H9 (cell line): Measurements from ENCODE around the gene FBP2. TPM values are rescaled to one million over a fixed set of nuclear protein-coding genes. Genes with fewer than 3 reads are reported as not detected.

Experiments used
- DNase-seq: peaks from one replicate; pipeline ENCODE4 v3.0.0-alpha.2; 2017
- H2AFZ ChIP-seq: one replicate; pipeline ENCODE4 v1.6.1; 2013; ENCODE audit warnings: mild to moderate bottlenecking, low read length, control low read depth, moderate library complexity
- H2AK5ac ChIP-seq: 2 replicates; pipeline ENCODE4 v1.6.1; 2013; ENCODE audit warnings: low read length, control low read depth, mixed read lengths; ENCODE audit not compliant: insufficient read length
- H2BK120ac ChIP-seq: one replicate; pipeline ENCODE4 v1.6.1; 2013; ENCODE audit warnings: low read depth, mild to moderate bottlenecking, low read length, control low read depth, inconsistent platforms; ENCODE audit not compliant: poor library complexity, severe bottlenecking
- H2BK12ac ChIP-seq: 2 replicates; pipeline ENCODE4 v1.6.1; 2013; ENCODE audit warnings: low read length, control low read depth, mixed read lengths, low read depth; ENCODE audit not compliant: insufficient read length
- H2BK15ac ChIP-seq: 2 replicates; pipeline ENCODE4 v1.6.1; 2013; ENCODE audit warnings: low read depth, low read length, control low read depth
- H2BK20ac ChIP-seq: one replicate; pipeline ENCODE4 v1.6.1; 2013; ENCODE audit warnings: low read depth, mild to moderate bottlenecking, low read length, control low read depth, inconsistent platforms; ENCODE audit not compliant: poor library complexity, severe bottlenecking
- H2BK5ac ChIP-seq: 2 replicates; pipeline ENCODE4 v1.6.1; 2013; ENCODE audit warnings: low read length, control low read depth, mixed read lengths; ENCODE audit not compliant: insufficient read length
- H3K14ac ChIP-seq: 2 replicates; pipeline ENCODE4 v1.6.1; 2013; ENCODE audit warnings: low read length, control low read depth; ENCODE audit not compliant: insufficient read depth
- H3K18ac ChIP-seq: 2 replicates; pipeline ENCODE4 v1.6.1; 2013; ENCODE audit warnings: low read depth, mild to moderate bottlenecking, mixed read lengths, low read length, control low read depth; ENCODE audit not compliant: insufficient read length
- H3K23ac ChIP-seq: 2 replicates; pipeline ENCODE4 v1.6.1; 2013; ENCODE audit warnings: low read length, control low read depth, mixed read lengths, low read depth; ENCODE audit not compliant: insufficient read length
- H3K23me2 ChIP-seq: 2 replicates; pipeline ENCODE4 v1.6.1; 2013; ENCODE audit warnings: low read depth, mild to moderate bottlenecking, mixed read lengths, low read length, control low read depth; ENCODE audit not compliant: insufficient read length, poor library complexity, severe bottlenecking
- H3K27ac ChIP-seq: 2 replicates; pipeline ENCODE4 v1.5.1; 2013; ENCODE audit warnings: low read length, control low read depth, mixed read lengths, low read depth; ENCODE audit not compliant: insufficient read length
- H3K27me3 ChIP-seq: 2 replicates; pipeline ENCODE4 v1.6.1; 2013; ENCODE audit warnings: low read length, control low read depth, inconsistent platforms; ENCODE audit not compliant: insufficient read depth
- H3K4ac ChIP-seq: 2 replicates; pipeline ENCODE4 v1.6.1; 2013; ENCODE audit warnings: low read depth, mild to moderate bottlenecking, control low read depth, inconsistent platforms, low read length, moderate library complexity
- H3K4me1 ChIP-seq: 2 replicates; pipeline ENCODE4 v1.6.1; 2013; ENCODE audit warnings: low read length, control low read depth, inconsistent platforms; ENCODE audit not compliant: insufficient read depth
- H3K4me2 ChIP-seq: 2 replicates; pipeline ENCODE4 v1.6.1; 2013; ENCODE audit warnings: low read length, control low read depth, mixed read lengths; ENCODE audit not compliant: insufficient read length, insufficient read depth
- H3K56ac ChIP-seq: 2 replicates; pipeline ENCODE4 v1.6.1; 2013; ENCODE audit warnings: low read depth, mild to moderate bottlenecking, mixed read lengths, low read length, control low read depth; ENCODE audit not compliant: insufficient read length
- H3K79me1 ChIP-seq: 2 replicates; pipeline ENCODE4 v1.6.1; 2013; ENCODE audit warnings: low read depth, mild to moderate bottlenecking, moderate library complexity, low read length, control low read depth, inconsistent platforms; ENCODE audit not compliant: insufficient read depth, poor library complexity, severe bottlenecking
- H3K79me2 ChIP-seq: 2 replicates; pipeline ENCODE4 v1.6.1; 2013; ENCODE audit warnings: low read length, control low read depth, inconsistent platforms; ENCODE audit not compliant: insufficient read depth
- H3K9ac ChIP-seq: 2 replicates; pipeline ENCODE4 v1.6.1; 2013; ENCODE audit warnings: low read length, control low read depth, mixed read lengths; ENCODE audit not compliant: insufficient read length; ENCODE audit errors: extremely low read depth
- H3K9me3 ChIP-seq: one replicate; pipeline ENCODE4 v1.6.1; 2013; ENCODE audit warnings: low read depth, low read length, inconsistent platforms; ENCODE audit not compliant: control insufficient read depth
- H3T11ph ChIP-seq: one replicate; pipeline ENCODE4 v1.6.1; 2013; ENCODE audit warnings: mild to moderate bottlenecking, low read length, control low read depth, inconsistent platforms
- H4K20me1 ChIP-seq: one replicate; pipeline ENCODE4 v1.6.1; 2013; ENCODE audit not compliant: control insufficient read depth, insufficient read length, insufficient read depth
- H4K5ac ChIP-seq: 2 replicates; pipeline ENCODE4 v1.6.1; 2013; ENCODE audit warnings: low read depth, mild to moderate bottlenecking, mixed read lengths, low read length, control low read depth; ENCODE audit not compliant: insufficient read length
- H4K8ac ChIP-seq: replicated peaks from 2 replicates; pipeline ENCODE4 v1.6.1; 2013; ENCODE audit warnings: low read length, control low read depth, mixed read lengths, low read depth; ENCODE audit not compliant: insufficient read length
- H4K91ac ChIP-seq: 2 replicates; pipeline ENCODE4 v1.6.1; 2013; ENCODE audit warnings: low read depth, mild to moderate bottlenecking, moderate library complexity, mixed read lengths, low read length, control low read depth; ENCODE audit not compliant: insufficient read length
- H3K27ac Mint-ChIP-seq, 3 experiments: 2 replicates in 2 of 3; 3 replicates in 1 of 3; pipeline ENCODE4 v1.8.0; 2020 to 2021; ENCODE audit warnings: mixed read lengths in 3 of 3, mild to moderate bottlenecking in 1 of 3, moderate library complexity in 1 of 3
- H3K27me3 Mint-ChIP-seq: 2 replicates; pipeline ENCODE4 v1.8.0; 2021; ENCODE audit warnings: low read depth, mild to moderate bottlenecking, moderate library complexity, mixed read lengths
- H3K36me3 Mint-ChIP-seq, 3 experiments: 2 replicates in 2 of 3; 3 replicates in 1 of 3; pipeline ENCODE4 v1.8.0; 2020 to 2021; ENCODE audit warnings: low read depth in 3 of 3, mixed read lengths in 3 of 3; ENCODE audit not compliant: insufficient read depth in 1 of 3
- H3K4me1 Mint-ChIP-seq, 2 experiments: 2 replicates each; pipeline ENCODE4 v1.8.0; 2020; ENCODE audit warnings: mixed read lengths in 2 of 2
- H3K4me3 Mint-ChIP-seq, 2 experiments: 2 replicates in 1 of 2; 3 replicates in 1 of 2; pipeline ENCODE4 v1.8.0; 2020 to 2021; ENCODE audit warnings: mild to moderate bottlenecking in 2 of 2, mixed read lengths in 2 of 2, moderate library complexity in 1 of 2
- H3K9me3 Mint-ChIP-seq, 2 experiments: 2 replicates in 1 of 2; 3 replicates in 1 of 2; pipeline ENCODE4 v1.8.0; 2020; ENCODE audit warnings: mild to moderate bottlenecking in 2 of 2, mixed read lengths in 2 of 2, moderate library complexity in 1 of 2
- WGBS: extraction: QIAGEN DNeasy Blood & Tissue Kit; methylation state at CpG from one replicate; pipeline ENCODE4 v1.1.7; 2013; ENCODE audit warnings: missing lambda C conversion rate, low lambda C conversion rate, mixed read lengths; ENCODE audit not compliant: insufficient read length; ENCODE audit errors: extremely low coverage; 5-methylcytosine and 5-hydroxymethylcytosine counted together
- total RNA-seq: library from RNA; stranded (reverse); gene quantifications from 2 replicates; pipeline ENCODE4 v1.2.1, GENCODE V29; 2021
- TF ChIP-seq, protein P1 (sequence below): fragments of 200-600 bp; sonication (generic); conservative IDR thresholded peaks from 3 replicates; pipeline ENCODE4 v1.8.0; 2021; ENCODE audit warnings: antibody characterized with exemption, mild to moderate bottlenecking

FBP2 gene
- total RNA-seq, 1 experiment from 2014 or later: not detected

DNA sequence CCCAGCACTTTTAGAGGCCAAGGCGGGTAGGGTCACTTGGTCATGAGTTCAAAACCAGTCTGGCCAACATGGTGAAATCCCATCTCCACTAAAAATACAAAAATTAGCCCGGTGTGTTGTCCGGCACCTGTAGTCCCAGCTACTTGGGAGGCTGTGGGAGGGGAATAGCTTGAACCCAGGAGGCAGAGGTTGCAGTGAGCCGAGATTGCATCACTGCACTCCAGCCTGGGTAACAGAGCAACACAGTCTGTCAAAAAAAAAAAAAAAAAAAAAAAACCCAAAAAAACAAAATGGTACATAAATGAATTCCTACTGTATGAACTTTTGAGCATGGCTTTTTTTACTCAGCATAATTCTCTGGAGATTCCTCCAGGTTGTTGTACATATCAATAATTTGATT, 76.4 kb downstream of the FBP2 start:
- Histone ChIP-seq H3K23ac (no peak overlapping the region), H3K14ac (no peak overlapping the region), H2AFZ (no peak overlapping the region), H4K20me1 (no peaks in the 10 kb centered on the region), H3K56ac (no peak overlapping the region), H3K27ac (no peak overlapping the region), H3K9ac (no peak overlapping the region), H2BK12ac (no peak overlapping the region), H2BK5ac (no peak overlapping the region), H2BK20ac (no peak overlapping the region), H2AK5ac (no peak overlapping the region), H3K23me2 (no peaks in the 10 kb centered on the region), H4K91ac (no peak overlapping the region), H3T11ph (no peak overlapping the region), H3K9me3 (no peaks in the 10 kb centered on the region), H3K79me2 (no peaks in the 10 kb centered on the region), H4K5ac (no peak overlapping the region), H3K18ac (no peak overlapping the region), H3K4me1 (no peaks in the 10 kb centered on the region), H2BK15ac (no peak overlapping the region), H4K8ac (no peak overlapping the region), H3K27me3 (no peaks in the 10 kb centered on the region), H3K4ac (no peak overlapping the region), H2BK120ac (no peak overlapping the region), H3K79me1 (no peaks in the 10 kb centered on the region), H3K4me2 (no peak overlapping the region)
- DNase-seq: no peak
- no peak overlapping the region for H3K4me3 Mint-ChIP-seq
- no peaks in the 10 kb centered on the region for H3K27me3 Mint-ChIP-seq
- TF ChIP-seq, protein P1, sequence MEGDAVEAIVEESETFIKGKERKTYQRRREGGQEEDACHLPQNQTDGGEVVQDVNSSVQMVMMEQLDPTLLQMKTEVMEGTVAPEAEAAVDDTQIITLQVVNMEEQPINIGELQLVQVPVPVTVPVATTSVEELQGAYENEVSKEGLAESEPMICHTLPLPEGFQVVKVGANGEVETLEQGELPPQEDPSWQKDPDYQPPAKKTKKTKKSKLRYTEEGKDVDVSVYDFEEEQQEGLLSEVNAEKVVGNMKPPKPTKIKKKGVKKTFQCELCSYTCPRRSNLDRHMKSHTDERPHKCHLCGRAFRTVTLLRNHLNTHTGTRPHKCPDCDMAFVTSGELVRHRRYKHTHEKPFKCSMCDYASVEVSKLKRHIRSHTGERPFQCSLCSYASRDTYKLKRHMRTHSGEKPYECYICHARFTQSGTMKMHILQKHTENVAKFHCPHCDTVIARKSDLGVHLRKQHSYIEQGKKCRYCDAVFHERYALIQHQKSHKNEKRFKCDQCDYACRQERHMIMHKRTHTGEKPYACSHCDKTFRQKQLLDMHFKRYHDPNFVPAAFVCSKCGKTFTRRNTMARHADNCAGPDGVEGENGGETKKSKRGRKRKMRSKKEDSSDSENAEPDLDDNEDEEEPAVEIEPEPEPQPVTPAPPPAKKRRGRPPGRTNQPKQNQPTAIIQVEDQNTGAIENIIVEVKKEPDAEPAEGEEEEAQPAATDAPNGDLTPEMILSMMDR: no peak
- H3K36me3 Mint-ChIP-seq: no peaks in the 10 kb centered on the region; a peak in 1 of 7 replicates
- H3K9me3 Mint-ChIP-seq: peaks cover 0 to 5% of the 10 kb centered on the region in 2 experiments; a peak in 2 of 5 replicates
- WGBS: no CpG with 5 or more reads among the region's 4 CpGs
- H3K27ac Mint-ChIP-seq: no peak overlapping the region
- H3K4me1 Mint-ChIP-seq: peaks cover 7 to 8% of the 10 kb centered on the region in 2 experiments
